Calu3 (cell line): ENCODE measurements around the gene DHRS7. TPM values are rescaled to one million over a fixed set of nuclear protein-coding genes. Genes with fewer than 3 reads are reported as not detected.
A peak's percentile ranks its signal among the peaks of the same experiment; 100 is the strongest.

Experiments used
- BruUV-seq: library from RNA; stranded (reverse); fragments of 400-500 nt; replicated peaks from 2 replicates; lab custom pipeline; 2021; lab: Mats Ljungman, UMichigan
- CTCF ChIA-PET: fragments of 300-600 bp; sonication (Branson Sonifier 250); formaldehyde crosslinking; loops from one replicate; lab custom pipeline; 2022; ENCODE audit warnings: antibody characterized with exemption; lab: Charles Lee
- DNase-seq: peaks from one replicate; pipeline ENCODE4 v3.0.0; 2022
- H3K27ac Mint-ChIP-seq: one replicate; pipeline ENCODE4 v1.8.0; 2022; ENCODE audit warnings: mixed read lengths; ENCODE audit not compliant: unreplicated experiment
- H3K27me3 Mint-ChIP-seq: one replicate; pipeline ENCODE4 v1.8.0; 2022; ENCODE audit warnings: mixed read lengths; ENCODE audit not compliant: unreplicated experiment
- H3K36me3 Mint-ChIP-seq: one replicate; pipeline ENCODE4 v1.8.0; 2022; ENCODE audit warnings: mild to moderate bottlenecking, moderate library complexity, mixed read lengths; ENCODE audit not compliant: insufficient read depth, unreplicated experiment
- H3K4me1 Mint-ChIP-seq: one replicate; pipeline ENCODE4 v1.8.0; 2022; ENCODE audit warnings: mild to moderate bottlenecking, low read depth, mixed read lengths; ENCODE audit not compliant: unreplicated experiment
- H3K4me3 Mint-ChIP-seq: one replicate; pipeline ENCODE4 v1.8.0; 2022; ENCODE audit warnings: mild to moderate bottlenecking, low read depth, moderate library complexity, mixed read lengths; ENCODE audit not compliant: unreplicated experiment
- H3K9me3 Mint-ChIP-seq: one replicate; pipeline ENCODE4 v1.8.0; 2022; ENCODE audit warnings: low read depth, mixed read lengths; ENCODE audit not compliant: unreplicated experiment
- intact Hi-C: fragments of 100-400 bp; cut with micrococcal nuclease; formaldehyde crosslinking; loops from one replicate; pipeline ENCODE4 v1.10.0; 2022; ENCODE audit not compliant: unreplicated experiment
- total RNA-seq: library from RNA; stranded (reverse); gene quantifications from 2 replicates; pipeline ENCODE4 v1.2.3, GENCODE V29; 2022
- TF ChIP-seq, protein P1 (sequence below): fragments of 200-600 bp; IDR thresholded peaks from one replicate; pipeline ENCODE4 v1.8.0; 2022; ENCODE audit warnings: antibody characterized with exemption; ENCODE audit not compliant: unreplicated experiment

Gene DHRS7
- total RNA-seq, 1 experiment from 2014 or later, result 34.9 TPM

DNA sequence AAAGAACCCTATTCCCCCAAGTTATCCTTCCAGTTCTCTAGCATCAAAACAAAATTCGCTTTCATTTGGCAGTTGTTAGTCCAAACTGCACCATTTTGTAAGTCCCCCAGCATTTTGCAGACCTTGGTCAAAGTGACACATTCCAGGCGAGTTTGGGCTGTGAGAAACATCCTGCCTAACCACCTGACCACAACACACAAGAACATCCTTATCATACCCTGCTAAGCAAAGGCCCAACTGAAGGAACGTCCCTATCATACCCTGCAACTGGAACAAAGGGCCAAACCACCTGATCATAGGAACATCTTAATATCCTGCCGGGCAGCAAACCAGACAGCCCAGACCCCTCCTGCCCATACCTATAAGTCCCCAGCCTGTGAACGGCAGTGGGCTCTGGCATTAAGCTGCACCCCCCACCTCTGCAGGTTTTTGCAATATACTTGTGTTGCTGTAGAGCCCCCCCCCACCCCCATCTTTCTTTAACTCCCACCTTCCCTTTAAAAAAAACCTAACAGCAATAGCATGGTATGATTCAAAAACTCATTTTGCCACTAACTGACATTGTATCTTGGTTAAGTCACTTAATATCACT, 70.8 kb downstream of the DHRS7 start:
- intact Hi-C loops, result loop anchor here (5.0 kb wide), 1 partner anchor 158 kb away; no protein-coding TSS in a partner anchor
- H3K4me3 Mint-ChIP-seq, result peak overlapping the region; percentile 79
- H3K27me3 Mint-ChIP-seq, result no peaks in the 10 kb centered on the region
- CTCF ChIA-PET, result no interaction called here
- peaks cover 25% of the 10 kb centered on the region for H3K4me1 Mint-ChIP-seq
- peaks cover 44% of the 10 kb centered on the region for H3K36me3 Mint-ChIP-seq
- peak; percentile 30 for DNase-seq
- no peaks in the 10 kb centered on the region for H3K9me3 Mint-ChIP-seq
- no TSS peak for BruUV-seq
- TF ChIP-seq, protein P1, sequence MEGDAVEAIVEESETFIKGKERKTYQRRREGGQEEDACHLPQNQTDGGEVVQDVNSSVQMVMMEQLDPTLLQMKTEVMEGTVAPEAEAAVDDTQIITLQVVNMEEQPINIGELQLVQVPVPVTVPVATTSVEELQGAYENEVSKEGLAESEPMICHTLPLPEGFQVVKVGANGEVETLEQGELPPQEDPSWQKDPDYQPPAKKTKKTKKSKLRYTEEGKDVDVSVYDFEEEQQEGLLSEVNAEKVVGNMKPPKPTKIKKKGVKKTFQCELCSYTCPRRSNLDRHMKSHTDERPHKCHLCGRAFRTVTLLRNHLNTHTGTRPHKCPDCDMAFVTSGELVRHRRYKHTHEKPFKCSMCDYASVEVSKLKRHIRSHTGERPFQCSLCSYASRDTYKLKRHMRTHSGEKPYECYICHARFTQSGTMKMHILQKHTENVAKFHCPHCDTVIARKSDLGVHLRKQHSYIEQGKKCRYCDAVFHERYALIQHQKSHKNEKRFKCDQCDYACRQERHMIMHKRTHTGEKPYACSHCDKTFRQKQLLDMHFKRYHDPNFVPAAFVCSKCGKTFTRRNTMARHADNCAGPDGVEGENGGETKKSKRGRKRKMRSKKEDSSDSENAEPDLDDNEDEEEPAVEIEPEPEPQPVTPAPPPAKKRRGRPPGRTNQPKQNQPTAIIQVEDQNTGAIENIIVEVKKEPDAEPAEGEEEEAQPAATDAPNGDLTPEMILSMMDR, result no peak
- H3K27ac Mint-ChIP-seq, result peak overlapping the region; percentile 77

Other genes with a start within 250 kb of the DHRS7 start
- gene LRRC9, start 245.3 kb downstream of the DHRS7 start, total RNA-seq, result not detected in 2 replicates
- 40.1 and 41.1 TPM in 2 replicates for gene PCNX4, start 73.5 kb downstream of the DHRS7 start, total RNA-seq
- 38.9 and 40.0 TPM in 2 replicates for gene PPM1A, start 83.8 kb upstream of the DHRS7 start, total RNA-seq